ENCODE results near the gene F7.

F7 gene

GRCh38 chr13:113124211-113124970 is 18.8 kb downstream of the F7 start:
- H3K27ac ChIP-seq = no peak overlapping the region
- no peak overlapping the region for H3K4me3 ChIP-seq (ENCODE audit: low read depth, low read length)
- no peaks in the 10 kb centered on the region for H3K27me3 ChIP-seq (replicated peaks)
- TF ChIP-seq, protein P1, sequence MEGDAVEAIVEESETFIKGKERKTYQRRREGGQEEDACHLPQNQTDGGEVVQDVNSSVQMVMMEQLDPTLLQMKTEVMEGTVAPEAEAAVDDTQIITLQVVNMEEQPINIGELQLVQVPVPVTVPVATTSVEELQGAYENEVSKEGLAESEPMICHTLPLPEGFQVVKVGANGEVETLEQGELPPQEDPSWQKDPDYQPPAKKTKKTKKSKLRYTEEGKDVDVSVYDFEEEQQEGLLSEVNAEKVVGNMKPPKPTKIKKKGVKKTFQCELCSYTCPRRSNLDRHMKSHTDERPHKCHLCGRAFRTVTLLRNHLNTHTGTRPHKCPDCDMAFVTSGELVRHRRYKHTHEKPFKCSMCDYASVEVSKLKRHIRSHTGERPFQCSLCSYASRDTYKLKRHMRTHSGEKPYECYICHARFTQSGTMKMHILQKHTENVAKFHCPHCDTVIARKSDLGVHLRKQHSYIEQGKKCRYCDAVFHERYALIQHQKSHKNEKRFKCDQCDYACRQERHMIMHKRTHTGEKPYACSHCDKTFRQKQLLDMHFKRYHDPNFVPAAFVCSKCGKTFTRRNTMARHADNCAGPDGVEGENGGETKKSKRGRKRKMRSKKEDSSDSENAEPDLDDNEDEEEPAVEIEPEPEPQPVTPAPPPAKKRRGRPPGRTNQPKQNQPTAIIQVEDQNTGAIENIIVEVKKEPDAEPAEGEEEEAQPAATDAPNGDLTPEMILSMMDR (IDR thresholded peaks at IDR 0.05; ENCODE audit: low read depth, low read length, missing control alignments) = no peak
- no peak for DNase-seq
- in situ Hi-C loops (cut with HindIII; ENCODE audit: low pct_ligation_motif_present, low sequenced_read_pairs) = no loop called here
- no peaks in the 10 kb centered on the region for H3K36me3 ChIP-seq (replicated peaks)

DNA sequence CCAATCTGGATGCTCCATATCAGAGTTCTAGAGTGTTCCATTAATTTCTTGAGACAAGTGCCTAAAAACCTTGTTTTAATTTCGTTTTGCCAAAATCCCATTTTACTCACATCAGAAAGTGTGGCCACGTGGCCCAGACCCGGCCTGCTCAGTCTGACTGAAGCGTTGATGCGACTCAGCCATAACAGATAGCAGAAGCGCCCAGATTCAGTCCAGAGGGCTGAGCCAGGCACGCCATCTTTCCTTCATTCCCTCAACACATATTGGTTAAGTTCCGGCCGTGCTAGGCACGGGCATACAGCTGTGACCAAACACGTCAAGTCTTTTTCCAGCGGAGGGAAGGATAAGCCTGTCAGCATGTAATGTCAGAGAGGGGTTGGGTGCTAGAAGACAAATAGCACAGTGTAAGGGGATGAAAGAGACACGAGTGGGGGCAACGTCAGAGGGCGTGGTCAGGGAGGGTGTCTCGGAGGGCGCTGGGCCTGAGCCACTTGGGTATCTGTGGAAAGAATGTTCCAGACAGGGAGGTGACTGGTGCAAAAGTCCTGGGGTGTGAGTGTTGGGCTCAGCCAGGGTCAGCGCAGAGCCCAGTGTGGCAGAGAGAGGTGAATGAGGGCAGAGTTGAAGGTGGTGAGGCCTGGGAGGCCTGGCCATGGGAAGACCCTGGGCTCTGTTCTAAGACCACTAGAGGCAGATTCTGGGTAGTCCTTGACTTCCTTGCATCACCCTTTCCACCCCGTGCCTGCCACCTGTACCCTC is 20.1 kb downstream of the F7 start:
- H3K36me3 ChIP-seq (replicated peaks) = no peaks in the 10 kb centered on the region
- no peak for DNase-seq
- no peaks in the 10 kb centered on the region for H3K27me3 ChIP-seq (replicated peaks)
- H3K27ac ChIP-seq = no peak overlapping the region
- H3K4me3 ChIP-seq (ENCODE audit: low read depth, low read length) = no peak overlapping the region
- in situ Hi-C loops (cut with HindIII; ENCODE audit: low pct_ligation_motif_present, low sequenced_read_pairs) = no loop called here
- TF ChIP-seq, protein P1 (IDR thresholded peaks at IDR 0.05; ENCODE audit: low read depth, low read length, missing control alignments) = no peak

DNA sequence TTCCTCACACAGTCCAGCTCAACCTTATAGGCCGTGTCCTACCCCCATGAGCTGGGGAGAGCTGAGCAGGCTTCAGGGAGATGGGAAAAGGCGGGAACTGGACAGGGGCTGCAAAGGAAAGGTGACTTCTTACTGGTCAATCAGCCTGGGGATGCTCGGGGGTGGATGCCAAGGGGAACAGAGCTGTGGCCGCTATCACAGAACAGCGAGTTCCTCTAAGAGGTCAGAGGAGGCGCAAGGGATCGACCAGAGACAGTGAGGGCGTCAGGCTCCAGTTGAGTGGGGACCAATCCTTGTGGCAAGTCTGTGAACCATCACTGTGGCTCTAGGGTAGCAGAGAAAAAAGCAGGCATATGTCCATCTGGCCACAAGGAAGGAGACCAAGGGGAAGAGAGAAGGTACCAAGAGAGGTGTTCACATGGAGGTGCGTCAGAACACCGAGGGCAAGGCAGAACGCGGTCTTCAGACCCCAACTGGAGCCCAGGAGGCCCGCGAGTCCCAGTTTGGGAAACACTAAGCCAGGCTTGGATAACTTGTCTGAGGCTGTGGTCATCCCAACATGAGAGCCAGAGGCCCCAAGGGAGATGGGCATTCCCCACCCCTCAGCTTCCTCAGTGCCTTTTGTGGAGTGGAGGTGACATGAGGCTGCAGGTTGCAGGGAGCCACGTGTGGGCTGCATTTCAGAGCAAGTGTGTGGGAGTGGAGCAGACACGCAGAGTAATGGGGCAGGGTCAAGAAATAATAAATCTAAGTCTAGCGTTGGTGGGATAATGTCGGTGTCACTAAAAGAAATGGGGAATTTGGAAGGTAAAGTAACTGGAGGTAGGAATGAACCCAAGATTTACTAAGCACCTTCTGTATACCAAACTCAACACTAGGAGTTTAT is 20.9 kb downstream of the F7 start:
- H3K36me3 ChIP-seq (replicated peaks) = no peaks in the 10 kb centered on the region
- no peaks in the 10 kb centered on the region for H3K27me3 ChIP-seq (replicated peaks)
- H3K27ac ChIP-seq = no peak overlapping the region
- H3K4me3 ChIP-seq (ENCODE audit: low read depth, low read length) = no peak overlapping the region
- in situ Hi-C loops (cut with HindIII; ENCODE audit: low pct_ligation_motif_present, low sequenced_read_pairs) = no loop called here
- DNase-seq = no peak
- TF ChIP-seq, protein P1 (IDR thresholded peaks at IDR 0.05; ENCODE audit: low read depth, low read length, missing control alignments) = no peak

DNA sequence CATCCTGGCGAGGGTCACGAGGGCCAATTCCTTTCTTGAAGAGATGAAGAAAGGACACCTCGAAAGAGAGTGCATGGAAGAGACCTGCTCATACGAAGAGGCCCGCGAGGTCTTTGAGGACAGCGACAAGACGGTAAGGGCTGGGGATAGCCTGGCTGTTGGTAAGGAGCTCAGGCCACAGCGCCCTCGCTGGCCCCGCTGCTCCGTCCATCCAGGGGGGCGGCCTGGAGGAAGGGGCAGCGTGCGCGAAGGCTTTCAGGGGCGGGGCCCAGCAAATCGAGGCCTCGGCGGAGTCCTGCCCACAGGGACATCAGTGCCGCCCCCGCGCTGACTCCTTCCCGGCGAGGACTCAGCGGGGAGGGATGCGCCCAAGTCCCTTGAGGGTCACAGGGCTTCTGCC is 23.9 kb downstream of the F7 start:
- Histone ChIP-seq H3K4me3 (ENCODE audit: low read depth, low read length) (peak overlapping the region; percentile 42), H3K27me3 (replicated peaks) (peaks cover 3% of the 10 kb centered on the region), H3K27ac (no peak overlapping the region), H3K36me3 (replicated peaks) (no peaks in the 10 kb centered on the region)
- TF ChIP-seq, protein P1 (IDR thresholded peaks at IDR 0.05; ENCODE audit: low read depth, low read length, missing control alignments) = no peak
- in situ Hi-C loops (cut with HindIII; ENCODE audit: low pct_ligation_motif_present, low sequenced_read_pairs) = no loop called here
- no peak for DNase-seq

DNA sequence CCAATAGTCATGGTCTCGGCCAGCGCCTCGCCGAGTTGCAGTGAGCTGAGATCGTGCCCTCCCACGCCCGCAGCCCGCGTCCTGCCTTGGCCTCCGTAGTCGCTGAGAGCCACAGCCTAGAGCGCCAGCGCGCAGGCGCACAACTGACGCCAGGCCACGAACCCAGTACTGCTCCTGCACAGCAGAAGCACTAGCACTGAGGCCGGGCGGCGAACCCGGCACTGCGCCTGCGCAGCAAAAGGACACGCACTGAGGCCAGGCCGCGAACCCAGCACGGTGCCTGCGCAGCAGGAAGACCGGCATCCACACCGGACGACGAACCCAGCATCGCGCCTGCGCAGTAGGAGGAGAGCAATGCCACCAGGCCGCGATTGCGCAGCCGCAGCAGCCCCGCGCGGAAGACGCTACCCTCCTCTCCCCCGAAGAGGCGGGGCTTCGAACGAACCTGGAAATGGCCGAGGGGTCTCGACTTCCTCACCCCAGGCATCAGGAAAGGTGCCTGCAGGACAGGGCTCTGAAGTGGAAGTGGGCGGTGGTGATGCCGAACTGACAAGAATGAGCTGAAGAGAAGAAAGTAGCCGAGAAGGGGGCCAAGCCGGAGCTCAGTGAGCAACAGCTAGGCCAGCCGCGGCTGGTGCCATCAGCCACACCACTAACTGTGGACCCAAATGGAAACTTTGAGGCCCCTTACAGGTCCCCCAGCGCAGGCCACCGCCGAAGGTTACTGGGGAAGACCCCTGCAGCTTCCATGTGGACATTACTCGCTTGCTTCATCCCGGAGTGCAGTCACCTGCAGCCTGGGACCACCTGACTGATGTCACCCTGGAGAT is 24.5 kb downstream of the F7 start:
- Histone ChIP-seq H3K27me3 (replicated peaks) (peaks cover 3% of the 10 kb centered on the region), H3K4me3 (ENCODE audit: low read depth, low read length) (peak overlapping the region; percentile 42), H3K36me3 (replicated peaks) (no peaks in the 10 kb centered on the region), H3K27ac (no peak overlapping the region)
- TF ChIP-seq, protein P1 (IDR thresholded peaks at IDR 0.05; ENCODE audit: low read depth, low read length, missing control alignments) = no peak
- in situ Hi-C loops (cut with HindIII; ENCODE audit: low pct_ligation_motif_present, low sequenced_read_pairs) = no loop called here
- no peak for DNase-seq

Measured in brain microvascular endothelial cell (primary cell).